GM21786 (cell line): ENCODE results near the gene LGALS3BP.
"Not testable (repeated sequence)": the region's sequence is repeated elsewhere in the genome, so short reads cannot be mapped to it uniquely, and the experiment has no call there.

Source experiments
- ATAC-seq: cut with Tn5 transposase; IDR thresholded peaks from one replicate; pipeline ENCODE4 v1.9.1; 2021; ENCODE audit not compliant: unreplicated experiment

The LGALS3BP gene

DNA sequence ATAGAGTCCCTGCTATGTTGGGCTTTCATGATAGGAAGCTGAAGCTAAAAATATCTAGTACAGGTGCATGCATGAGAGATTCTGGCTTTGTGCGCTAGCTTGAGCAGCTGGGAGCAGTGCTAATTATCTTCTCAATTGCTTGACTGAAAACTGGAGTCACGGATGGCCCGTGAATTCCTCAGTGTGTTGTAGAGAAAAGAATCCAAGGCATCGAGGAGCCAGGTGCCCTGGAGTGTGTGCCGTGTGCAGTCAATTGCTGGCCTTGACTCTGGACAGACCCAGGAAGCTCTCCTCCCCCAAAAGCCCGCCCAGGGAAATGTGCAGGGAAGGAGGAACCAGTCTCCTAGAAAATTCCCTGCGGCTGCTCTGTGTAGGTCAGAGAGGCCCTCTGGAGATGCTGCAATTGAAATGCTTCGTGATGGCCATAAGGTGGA is 14.2 kb downstream of the LGALS3BP start:
- ATAC-seq, result no peak

DNA sequence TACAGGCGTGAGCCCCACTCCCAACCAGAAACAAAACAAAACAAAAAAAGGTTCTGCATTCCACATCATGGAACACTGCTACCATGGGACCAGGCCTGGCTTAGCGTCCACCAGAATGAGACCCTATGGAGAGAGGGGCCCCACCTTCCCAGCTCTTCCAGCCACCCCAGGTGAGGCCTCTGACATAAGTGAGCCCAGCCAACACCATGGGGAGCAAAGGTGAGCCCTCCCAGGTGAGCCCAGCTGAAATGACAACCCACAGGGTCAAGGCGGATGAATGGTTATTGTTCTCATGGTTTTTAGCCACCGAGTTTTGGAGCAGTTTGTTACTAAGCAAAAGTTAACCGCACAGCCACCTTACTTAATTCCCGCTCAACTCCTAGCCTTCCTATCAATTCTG is 16.3 kb downstream of the LGALS3BP start:
- ATAC-seq, result no peak

DNA sequence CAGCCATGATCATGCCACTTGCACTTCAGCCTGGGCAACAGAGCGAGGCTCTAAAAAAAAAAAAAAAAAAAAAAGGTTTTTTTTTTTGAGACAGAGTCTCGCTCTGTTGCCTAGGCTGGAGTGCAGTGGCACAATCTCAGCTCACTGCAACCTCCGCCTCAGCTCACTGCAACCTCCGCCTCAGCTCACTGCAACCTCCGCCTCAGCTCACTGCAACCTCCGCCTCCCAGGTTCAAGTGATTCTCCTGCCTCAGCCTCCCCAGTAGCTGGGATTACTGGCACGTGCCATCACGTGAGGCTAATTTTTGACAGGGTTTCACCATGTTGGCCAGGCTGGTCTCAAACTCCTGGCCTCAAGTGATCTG is 16.8 kb downstream of the LGALS3BP start:
- ATAC-seq, result not testable (repeated sequence)

DNA sequence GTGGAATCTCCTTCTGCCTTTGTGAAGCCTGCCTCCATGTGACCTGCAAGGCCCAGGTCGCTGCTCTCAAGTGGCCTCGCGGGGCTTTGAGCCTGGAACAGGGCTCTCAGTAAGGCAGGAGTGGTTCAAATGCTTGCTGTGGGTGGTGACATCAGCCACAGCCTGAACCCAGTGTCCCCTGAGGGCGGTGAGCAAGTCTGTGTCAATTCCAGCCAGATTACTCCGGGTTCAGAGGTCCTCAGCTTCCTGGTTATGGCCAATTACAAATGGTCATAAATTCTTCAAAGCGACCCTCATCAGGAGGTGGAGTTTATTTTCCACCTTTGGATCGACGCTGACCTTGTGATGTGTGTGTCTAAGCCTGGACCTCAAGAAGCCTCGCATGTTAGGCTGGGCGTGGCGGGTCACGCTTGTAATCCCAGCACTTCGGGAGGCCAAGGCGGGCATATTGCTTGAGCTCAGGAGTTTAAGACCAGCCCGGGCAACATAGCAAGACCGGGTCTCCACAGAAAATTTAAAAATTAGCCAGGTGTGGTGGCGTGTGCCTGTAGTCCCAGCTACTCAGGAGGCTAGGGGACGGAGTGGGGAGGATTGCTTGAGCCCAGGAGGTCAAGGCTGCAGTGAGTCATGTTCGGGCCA is 17.3 kb downstream of the LGALS3BP start:
- ATAC-seq, result no peak

DNA sequence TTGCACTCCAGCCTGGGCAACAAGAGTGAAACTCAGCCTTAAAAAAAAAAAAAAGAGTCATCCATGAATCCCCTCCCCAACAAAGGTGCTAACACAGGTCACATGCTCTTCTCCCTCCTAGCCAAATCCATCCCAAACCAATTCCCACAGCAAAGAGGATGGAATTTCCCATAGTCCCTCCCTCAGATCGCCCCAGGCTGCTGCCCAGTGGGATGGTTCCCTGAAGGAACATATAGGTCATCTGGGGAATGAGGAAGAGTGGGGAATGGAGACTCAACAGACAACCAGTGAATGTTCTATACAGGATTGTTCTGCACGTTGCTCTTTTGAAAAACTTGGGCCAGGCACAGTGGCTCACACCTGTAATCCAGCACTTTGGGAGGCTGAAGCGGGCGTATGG is 18.2 kb downstream of the LGALS3BP start:
- ATAC-seq, result no peak

DNA sequence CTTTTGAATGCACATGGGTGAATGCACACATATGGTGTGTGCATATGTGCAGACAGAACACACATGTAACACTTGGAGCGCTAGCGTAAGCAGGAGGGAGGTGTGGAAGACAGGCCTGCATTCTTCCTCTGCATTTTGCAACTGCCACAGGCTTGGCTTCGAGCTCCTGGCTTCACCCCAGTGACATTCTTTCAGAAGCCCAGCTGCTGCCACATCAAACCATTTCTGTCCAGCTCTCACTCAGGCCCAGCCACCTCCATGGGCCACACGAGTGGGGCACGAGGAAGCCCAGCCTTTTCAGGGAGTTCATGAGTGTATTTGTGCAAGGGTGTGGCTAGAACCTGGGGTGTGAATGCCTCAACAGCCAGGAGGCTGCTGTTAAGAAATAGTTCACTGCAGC is 18.8 kb downstream of the LGALS3BP start:
- ATAC-seq, result no peak

DNA sequence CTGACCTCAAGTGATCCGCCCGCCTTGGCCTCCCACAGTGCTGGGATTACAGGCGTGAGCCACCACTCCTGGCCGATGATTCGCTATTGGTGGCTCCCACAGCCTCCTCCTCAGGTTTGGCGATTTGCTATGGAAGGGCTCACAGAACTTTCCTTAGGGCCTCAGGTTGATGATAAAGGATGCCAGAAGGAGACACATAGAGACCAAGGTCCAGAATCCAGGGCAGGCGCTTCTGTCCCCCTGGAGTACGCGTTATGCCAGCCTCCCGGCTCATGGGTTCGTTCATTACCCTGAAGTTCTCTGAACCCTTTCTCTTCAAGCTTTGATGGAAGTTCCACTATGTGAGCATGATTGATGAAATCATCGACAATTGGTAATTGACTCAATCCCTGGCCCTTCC is 19.9 kb downstream of the LGALS3BP start:
- ATAC-seq, result no peak

DNA sequence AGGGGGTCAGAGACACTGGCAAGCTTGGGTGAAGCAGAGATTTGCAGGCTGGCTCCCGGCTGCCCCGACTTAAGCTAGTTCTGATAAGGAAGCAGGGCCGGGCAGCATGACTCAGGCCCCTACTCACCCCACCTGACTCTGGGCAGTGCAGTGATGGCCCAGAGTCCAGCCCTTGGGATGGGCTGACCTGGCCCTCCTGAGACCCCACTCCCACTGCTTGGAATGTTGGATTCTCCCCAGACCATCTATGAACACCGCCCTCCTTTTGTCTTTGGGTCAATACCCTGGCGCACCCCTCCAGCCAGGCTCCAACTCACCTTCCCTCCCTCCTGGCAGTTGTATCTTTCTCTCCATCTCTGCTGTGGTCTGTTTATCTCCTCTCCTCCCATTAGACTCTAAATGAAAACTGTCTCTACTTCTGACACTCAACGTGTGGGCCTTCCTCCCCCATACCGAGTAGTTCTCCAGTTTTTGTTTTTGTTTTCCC is 21.0 kb downstream of the LGALS3BP start:
- ATAC-seq, result no peak

DNA sequence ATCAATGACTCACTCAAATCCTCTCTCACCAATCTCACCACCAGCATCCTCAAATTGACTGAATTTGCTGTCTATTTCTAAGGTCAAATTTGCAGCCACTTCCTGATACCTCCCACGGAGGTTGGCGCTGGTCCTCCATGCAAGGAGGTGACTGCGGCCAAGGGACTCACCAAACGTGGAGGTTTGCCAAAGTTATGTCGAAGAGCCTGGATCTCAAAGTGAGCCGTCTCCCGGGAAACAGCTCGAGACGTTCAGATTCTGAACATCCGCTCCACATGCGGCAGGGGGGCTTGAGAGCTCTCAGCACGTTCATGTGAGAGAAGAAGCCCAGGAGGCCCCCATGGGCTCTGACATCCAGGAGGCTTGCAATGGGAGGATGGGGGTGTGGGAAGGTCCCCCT is 22.6 kb downstream of the LGALS3BP start:
- ATAC-seq, result no peak

DNA sequence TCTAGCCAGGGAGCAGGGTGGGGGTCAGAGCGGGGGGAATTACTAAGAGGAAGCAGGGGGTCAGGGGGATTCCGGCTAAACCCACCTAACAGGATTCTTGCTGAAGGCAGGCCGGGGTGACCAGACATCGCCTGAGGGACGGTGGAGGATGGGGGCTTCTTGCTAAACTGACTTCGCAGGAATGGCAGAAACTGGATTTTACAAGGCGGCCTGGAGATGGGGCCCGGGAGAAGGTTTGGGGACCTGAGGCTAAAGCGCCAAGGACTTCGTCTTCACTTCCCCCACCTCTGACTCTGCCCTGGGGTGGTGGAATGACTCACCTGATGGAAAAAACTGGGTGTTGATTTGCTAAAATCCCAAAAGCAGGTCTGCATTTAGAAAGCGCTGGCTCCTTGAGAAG is 23.5 kb downstream of the LGALS3BP start:
- ATAC-seq, result no peak

DNA sequence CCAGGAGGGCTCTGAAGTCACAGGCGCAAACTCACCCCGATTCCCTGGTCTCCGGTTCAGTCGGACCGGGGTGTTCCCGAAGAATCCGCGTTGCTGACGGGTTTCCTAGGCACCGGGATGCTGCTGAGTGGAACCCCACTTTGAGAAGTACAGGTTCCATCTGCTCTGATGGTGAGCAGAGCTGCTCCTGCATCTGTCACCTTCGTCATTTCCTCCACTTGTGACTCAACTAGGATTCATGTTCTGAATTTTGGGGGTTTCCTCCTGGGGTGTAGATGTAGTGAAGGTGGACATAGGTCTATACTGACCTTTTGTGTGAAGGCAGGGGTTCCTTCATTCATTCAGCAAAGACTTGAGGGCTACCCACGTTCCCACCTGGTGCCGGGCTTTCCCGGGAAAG is 25.0 kb downstream of the LGALS3BP start:
- no peak for ATAC-seq

DNA sequence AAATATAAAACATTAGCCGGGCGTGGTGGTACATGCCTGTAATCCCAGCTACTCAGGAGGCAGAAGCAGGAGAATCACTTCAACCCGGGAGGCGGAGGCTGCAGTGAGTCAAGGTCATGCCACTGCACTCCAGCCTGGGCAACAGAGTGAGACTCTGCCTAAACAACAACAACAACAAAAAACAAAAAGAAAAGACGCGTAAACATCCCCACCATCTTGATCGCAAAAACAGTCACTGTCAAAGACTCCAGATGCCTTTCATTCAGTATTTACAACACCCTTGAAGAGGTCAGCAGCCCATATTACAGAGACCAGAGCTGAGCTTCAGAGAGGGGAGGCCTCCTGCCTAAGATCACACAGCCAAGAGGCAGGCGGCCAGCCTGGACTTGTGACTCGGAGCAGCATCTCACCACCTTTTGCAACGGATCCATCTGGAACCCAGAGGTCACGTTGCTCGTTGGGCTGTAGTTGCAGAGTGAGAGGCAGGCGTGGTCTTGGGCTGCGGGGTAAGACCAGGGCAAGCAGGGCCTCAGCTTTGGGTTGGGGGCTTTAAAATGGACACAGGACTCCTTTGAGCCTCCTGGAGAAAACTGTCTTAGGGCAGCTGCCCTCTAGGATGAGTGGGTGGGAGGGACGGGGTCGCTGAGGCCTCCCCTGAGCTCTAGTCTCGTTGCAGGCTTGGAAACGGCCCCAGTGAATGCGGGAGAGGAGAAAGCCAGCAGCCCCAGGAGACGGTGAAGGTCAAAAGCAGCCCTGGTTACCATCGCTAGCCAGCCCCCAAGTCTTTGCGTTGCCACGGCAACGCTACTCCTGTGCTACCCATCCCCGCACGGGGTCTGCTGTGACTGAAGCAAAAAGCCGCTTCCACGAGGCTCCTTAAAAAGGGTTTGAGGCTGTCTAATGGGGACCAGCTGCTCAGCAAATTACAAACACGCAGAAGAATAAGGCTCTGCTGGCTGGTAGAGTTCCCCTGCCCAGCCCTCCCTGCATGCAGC is 26.1 kb downstream of the LGALS3BP start:
- no peak for ATAC-seq

DNA sequence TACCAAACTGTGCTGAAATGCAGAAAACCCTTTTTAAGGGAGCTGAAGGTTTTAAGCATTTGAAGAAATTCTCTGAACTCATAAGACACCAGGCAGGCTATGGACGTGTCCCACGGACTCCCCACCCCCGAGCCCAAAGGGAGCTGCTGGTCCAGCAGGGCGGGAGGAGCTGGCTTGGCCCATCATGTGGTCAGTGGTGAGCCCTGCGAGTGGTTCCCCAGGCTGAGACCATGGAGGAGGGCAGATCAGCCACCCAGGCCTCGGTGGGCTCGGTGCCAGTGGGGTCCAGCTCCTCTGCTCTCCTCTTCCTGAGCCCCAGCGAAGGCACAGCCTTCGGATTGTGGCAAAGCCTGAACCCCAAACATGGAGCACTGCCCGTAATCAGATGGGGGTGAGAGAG is 27.0 kb downstream of the LGALS3BP start:
- ATAC-seq, result no peak

DNA sequence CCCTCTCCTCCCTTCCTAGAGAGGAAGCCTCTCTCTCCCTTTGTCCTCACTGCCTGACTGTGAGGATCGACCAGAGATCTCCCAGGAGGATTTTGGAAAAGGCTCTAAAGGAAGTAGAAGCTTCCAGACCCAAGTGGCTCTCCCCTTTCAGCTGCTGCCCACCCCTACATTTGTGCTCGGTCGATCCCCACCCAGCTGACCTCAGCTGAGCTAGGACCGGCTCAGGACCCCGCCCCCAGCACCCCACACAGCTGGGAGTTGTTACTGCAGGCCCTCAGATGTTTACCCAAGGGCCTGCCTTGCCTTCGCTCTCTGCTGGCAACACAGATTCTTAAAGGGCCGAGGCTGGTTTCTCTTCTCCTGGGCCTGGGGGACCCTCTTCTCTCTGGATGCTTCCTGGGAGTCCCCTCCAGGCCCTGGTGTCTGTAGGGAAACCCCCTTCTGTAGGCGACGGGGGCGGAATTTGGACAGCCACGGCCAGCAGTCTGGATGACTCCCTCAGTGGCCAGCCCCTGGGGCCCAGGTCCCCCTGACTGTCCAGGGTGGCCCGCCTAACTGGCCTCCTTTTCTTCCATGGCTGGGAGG is 27.7 kb downstream of the LGALS3BP start:
- ATAC-seq, result no peak

DNA sequence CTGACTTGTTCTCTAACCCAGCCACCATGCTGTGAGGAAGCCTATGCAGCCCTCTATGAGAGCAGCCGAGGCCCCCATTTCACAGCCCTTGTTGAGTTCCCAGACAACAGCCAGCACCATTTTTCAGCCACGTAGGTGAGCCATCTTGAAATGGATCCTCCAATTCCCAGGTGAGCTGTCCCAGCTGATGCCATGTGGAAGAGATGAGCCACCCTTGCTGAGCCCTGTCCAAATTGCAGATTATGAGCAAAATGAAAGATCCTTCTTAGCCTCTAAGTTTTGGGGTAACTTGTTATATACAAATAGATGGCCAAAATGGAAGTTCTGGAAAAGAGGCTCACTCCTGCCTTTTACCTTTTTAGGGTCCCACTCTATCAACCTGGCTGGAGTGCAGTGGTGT is 28.9 kb downstream of the LGALS3BP start:
- no peak for ATAC-seq

DNA sequence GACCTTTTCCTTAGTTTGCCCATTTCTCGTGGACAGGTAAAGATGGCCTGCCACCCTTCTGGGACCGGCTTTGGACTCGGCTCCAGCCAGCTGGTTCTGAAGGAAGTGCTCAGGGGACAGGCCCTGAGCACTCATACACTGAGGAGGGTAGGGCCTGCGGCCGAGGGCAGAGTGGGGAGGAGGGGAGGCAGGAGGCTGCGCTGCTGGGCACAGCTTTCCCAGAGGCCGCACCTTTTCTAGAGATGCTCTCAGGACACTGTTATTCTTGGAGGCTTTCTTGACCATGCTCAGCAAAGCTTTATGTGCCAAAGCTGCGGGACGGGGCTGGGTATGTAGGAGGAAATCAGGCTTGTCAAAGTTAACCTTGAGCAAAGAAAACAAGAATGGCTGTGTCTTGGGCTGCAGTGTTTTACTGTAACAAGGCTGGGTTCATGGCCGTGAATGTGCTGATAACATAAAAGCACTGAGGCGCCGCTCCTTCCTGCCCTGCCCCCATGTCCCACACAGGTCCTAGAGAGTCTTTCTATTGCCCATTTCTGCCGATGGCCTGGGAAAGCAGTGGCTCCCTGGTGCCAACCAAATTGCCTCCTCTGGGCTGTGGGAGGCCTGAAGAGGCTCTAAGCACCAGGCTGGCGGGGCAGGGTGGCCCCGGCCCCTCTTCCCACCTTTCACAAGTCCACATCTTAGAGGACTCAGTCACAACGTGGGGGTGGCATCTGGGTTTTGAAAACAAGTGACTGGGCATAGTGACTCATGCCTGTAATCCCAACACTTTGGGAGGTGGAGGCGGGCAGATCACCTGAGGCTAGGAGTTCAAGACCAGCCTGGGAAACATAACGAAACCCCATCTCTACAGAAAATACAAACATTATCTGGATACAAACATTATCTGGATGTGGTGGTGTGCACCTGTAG is 32.2 kb downstream of the LGALS3BP start:
- no peak for ATAC-seq

DNA sequence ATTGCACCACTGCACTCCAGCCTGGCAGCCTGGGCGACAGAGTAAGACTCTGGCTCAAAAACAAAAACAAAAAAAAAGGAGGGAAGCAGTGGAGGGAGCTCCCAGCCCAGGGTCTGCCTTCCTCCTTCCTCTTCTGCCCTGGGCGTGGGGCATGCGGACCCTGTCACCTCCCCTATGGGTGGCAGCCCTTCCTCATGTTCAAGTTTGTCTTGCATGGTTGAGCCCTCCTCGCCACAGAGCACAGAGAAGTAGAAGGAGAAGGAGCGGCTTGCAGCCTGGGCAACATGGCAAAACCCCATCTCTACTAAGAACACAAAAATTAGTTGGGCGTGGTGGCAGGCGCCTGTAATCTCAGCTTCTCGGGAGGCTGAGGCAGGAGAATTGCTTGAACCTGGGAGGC is 33.1 kb downstream of the LGALS3BP start:
- no peak for ATAC-seq

DNA sequence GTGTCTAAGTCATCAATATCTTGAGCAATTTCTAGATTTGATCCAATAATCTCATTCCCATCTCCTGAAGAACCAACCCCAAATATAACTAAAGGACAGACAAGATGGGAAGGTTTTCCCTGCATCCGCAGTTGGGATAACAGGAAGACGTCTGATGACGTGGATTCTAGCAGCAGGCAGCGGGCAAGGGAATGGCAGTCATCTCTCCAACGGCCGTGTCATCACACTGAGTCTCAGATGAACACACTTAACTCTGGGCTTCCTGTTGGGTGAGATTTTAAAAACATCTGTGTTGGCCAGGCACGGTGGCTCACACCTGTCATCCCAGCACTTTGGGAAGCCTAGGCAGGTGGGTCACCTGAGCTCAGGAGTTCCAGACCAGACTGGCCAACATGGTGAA is 33.6 kb downstream of the LGALS3BP start:
- no peak for ATAC-seq

DNA sequence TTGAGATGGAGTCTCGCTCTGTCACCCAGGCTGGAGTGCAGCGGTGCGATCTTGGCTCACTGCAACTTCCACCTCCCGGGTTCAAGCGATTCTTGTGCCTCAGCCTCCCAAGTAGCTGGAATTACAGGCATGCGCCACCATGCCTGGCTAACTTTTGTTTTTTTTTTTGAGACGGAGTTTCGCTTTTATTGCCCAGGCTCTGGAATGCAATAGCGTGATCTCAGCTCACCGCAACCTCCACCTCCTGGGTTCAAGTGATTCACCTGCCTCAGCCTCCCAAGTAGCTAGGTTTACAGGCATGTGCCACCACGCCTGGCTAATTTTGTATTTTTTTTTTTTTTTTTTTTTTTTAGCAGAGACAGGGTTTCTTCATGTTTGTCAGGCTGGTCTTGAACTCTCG is 34.3 kb downstream of the LGALS3BP start:
- not testable (repeated sequence) for ATAC-seq

DNA sequence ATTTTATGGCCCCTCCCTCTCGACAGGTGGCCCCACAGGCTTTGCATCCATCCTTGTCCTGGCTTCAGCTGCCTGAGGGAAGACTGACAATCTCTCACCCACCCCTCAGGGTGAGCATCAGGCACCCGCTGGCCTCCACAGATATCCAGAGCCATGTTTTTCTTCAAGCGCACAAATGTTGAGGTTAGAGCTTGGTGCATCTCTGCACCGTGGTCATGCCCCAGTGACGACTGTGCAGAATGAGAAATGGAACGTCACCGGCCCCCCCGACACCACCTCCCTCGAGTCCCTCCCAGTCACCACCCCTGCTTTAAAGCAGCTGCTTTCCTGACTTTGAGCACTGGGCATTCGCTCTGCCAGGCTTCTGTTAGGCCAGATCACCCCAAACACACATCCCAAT is 34.8 kb downstream of the LGALS3BP start:
- ATAC-seq, result no peak

DNA sequence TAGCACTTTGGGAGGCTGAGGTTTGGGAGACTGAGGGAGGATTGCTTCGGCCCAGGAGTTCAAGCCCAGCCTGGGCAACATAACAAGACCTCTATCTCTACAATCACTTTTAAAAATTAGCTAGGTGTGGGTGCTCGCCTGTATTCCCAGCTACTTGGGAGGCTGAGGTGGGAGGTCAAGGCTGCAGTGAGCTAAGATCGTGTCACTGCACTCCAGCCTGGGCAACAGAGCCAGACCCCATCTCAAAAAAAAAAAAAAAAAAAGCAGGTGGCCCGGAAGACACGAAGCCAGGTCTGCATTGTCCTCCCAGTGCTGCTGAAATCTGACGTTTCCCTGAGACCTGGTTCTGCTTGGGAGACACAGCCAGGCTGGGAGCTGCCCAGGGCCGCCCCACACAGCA is 35.7 kb downstream of the LGALS3BP start:
- ATAC-seq, result no peak
